Activated T-cell treated with anti-CD3 and anti-CD28 coated beads, Interleukin-2, amount 50 U/mL, for 48 hours (primary cell): Measurements from ENCODE around the gene MFN2.

ENCODE experiments used
- DNase-seq, 2 experiments: peaks; one replicate each; pipeline ENCODE4 v3.0.0-alpha.2; 2020

Gene MFN2

GRCh38 chr1:11960715-11961114 is 19.5 kb upstream of the MFN2 start:
- no peak for DNase-seq

DNA sequence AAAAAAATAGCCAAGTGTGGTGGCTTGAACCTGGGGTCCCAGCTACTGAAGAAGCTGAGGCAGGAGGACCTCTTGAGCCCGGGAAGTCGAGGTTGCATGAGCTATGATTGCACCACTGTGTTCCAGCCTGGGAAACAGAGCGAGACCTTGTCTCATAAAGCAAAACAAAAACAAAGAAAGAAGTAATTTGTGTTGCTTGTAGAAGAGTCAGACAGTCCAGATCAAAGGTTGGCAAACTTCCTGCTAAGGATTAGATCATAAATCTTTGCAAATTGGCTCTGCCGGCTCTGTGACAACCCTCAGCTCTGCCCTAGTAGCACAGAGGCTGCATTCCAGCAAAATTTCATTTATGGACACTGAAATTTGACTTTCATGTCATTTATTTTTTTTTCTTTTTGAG is 19.0 kb upstream of the MFN2 start:
- DNase-seq = no peak

DNA sequence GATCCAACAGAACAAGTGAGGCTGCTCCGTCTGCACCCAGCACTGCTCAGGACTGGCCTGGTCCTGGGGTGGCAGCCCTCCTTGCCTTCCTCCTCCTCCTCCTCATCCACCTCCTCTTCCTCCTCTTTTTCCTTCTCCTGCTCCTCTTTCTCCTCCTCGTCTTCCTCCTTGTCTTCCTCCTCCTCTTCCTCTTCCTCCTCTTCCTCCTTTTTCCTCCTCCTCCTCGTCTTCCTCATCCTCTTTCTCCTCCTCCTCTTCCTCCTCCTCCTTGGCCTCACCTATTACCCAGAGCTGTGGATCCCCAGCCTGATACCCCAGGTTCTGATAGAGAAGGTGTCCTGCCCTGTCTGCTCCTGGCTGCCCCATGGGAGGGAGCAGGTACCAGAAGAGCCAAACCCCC is 16.6 kb upstream of the MFN2 start:
- no peak for DNase-seq

DNA sequence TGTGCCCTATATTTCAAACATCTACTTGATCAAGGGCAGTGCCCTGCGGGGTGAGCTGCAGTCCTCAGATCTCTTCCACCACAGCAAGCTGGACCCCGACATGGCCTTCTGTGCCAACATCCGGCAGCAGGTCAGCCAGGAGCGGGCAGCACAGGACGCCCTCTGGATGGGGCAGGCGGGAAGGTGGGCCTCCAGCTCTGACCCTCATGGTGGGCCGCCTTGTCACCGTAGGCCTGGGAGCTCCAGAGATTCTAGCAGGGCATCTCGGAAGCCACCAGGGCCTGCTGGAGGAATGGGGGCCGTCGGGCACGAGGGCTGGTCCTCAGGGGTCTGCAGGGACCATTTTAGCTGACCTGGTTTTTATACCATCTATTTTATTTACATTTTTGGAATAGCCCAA is 15.6 kb upstream of the MFN2 start:
- no peak for DNase-seq

DNA sequence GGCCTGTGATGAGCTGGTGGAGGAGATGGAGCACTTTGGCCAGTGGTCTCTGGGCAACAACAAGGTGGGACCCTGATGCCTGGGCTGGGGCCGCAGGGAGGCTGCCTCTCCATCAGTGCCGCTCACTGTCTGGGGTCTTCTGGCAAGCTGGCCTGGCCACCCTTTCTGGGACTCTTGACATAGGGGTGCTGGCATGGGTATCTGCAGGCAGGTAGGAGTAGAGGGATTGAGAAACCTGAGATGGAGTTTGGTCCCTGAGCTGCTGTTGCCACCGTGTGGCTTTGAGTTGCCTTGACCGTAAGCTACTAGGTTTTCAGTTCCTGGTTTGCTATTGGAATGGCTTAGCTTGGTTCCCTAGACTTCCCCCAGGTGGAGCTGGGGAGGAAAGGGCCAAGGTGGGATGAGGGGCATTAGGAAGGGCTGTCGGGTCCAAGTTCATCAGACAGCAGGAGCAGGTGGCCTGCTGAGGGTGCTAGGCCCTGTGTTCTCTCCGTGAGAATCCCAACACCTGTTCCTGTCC is 13.2 kb upstream of the MFN2 start:
- DNase-seq = no peak

DNA sequence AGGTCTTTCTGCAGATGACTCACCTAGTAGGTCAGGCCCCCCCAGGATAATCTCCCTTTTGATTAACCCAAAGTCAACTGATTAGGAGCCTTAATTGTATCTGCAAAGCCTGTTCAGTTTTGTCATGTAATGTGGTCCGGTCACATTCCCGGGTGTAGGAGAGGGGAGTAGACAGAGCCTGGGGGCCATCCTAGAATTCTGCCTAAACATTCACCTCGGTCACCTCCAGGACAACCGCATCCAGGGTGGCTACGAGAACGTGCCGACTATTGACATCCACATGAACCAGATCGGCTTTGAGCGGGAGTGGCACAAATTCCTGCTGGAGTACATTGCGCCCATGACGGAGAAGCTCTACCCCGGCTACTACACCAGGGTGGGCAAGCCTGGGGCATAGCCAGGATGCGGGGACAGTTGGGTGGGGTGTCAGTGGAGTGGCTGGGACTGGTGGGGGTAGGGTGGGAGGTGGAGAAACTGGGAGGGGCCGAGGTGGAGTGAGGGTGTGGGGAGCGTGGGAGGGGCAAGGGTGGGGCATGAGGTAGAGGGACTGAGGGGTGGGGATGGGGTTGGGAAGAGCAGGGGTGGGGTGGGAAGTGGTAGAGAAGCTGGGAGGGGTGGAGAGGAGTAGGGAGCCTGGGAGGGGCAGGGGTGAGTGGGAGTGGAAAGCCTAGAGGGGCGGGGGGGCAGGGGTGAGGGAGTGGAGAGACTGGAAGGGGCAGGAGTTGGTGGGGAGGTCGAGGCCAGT is 9.6 kb upstream of the MFN2 start:
- DNase-seq = no peak

- no peak for DNase-seq
Observed at GRCh38 chr1:11977625-11978024, 2.6 kb upstream of the MFN2 start.

- DNase-seq = no peak
Observed at GRCh38 chr1:11978301-11978700, 1.9 kb upstream of the MFN2 start.

GRCh38 chr1:11979028-11979850 is 1.0 kb upstream of the MFN2 start:
- DNase-seq = no peak

- DNase-seq = no peak
Observed at GRCh38 chr1:11980676-11980972, 380 bp downstream of the MFN2 start.

- DNase-seq = no peak
Observed at GRCh38 chr1:11981378-11982009, 1.2 kb downstream of the MFN2 start.

GRCh38 chr1:11982010-11982392 is 1.8 kb downstream of the MFN2 start:
- no peak for DNase-seq

DNA sequence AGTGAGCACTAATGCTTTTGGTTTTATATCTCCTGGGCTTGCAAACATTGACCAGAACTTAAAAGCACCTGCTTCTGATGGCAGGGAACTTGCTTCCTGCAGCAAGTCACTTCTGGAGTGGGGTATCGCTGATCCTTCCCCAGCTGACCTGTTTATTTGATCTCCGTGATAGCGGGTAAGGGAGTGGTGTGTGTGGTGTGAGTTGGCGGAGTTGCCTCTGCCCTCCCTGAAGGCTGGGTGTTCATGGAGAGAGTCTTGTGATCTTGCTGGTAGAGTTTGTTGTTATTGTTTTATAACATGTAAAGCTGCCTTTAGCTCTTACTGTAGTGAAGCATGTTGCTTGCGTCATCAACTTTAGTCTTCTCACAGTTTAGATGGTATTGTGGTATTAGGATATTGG is 3.9 kb downstream of the MFN2 start:
- DNase-seq = no peak

DNA sequence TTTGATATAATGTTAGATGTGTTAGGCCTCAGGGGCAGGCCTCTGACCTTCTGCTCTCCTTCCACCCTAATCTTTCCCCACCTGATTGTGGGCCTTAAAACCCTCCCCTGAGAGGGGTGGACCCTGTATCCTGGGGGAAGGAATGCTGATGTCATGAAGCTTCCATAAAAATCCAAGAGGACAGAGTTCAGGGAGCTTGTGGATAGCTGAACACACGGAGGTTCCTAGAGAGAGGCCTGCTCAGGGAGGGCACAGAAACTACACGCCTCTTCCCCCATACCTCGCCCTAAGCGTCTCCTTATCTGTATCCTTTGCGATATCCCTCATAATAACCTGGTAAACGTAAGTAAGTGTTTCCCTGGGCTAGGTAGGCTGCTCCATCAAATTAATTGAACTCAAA is 4.3 kb downstream of the MFN2 start:
- DNase-seq = no peak

GRCh38 chr1:11985171-11985570 is 4.9 kb downstream of the MFN2 start:
- DNase-seq = no peak

DNA sequence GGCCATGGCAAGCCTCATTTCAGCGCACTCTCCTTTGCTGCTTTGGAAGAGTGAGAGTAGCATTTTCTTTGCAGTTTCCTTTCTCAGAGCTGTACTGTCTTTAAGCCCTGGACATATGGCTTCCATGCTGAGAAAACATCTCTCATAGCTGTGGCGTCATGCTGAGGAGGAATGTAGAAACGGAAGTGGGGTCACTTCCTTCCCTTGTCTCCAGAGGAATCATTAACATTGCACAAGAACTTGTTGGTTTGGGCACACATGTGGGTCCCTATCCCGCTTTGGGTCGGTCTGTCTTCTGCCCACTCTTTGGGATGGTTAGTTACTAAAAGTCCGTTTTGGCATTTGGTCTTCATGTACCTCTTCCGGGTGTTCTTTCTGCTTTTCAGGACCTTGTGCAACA is 5.6 kb downstream of the MFN2 start:
- DNase-seq = no peak

- no peak for DNase-seq
Observed at GRCh38 chr1:11989669-11990068, 9.4 kb downstream of the MFN2 start.

DNA sequence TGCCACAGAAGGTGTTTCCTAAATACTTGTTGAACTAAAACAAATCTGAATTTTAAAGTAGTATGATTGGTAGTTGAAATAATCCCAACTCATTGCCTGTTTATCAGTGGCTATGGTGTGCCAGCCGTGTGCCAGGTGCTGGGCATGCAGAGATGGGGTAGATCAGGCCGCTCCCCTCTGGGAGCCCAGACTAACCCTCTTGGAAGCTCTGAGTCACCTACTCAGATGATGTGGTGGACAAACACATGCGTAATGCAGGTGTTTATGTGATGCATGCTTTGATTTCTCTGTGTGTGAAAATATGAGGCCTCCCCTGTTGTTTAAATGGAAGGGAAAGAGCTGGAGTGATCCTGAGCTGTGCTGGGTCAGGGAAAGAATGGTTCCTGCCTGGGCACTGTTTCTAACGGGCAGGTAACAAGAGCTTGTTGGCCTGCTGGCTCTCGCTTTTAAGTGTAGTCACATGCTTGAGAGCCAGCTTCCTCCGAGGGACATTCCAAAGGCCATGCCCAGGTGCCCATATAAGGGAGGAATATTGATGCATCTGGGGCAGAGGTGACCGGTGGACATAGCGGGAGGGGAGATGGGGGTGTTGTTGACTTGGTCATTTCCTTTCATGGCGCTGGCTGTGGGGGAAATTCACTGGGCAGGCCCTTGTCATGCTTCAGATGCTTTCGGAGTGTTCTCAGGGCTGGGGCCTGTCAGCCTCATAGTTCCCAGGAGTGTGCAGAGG is 10.2 kb downstream of the MFN2 start:
- DNase-seq = no peak

DNA sequence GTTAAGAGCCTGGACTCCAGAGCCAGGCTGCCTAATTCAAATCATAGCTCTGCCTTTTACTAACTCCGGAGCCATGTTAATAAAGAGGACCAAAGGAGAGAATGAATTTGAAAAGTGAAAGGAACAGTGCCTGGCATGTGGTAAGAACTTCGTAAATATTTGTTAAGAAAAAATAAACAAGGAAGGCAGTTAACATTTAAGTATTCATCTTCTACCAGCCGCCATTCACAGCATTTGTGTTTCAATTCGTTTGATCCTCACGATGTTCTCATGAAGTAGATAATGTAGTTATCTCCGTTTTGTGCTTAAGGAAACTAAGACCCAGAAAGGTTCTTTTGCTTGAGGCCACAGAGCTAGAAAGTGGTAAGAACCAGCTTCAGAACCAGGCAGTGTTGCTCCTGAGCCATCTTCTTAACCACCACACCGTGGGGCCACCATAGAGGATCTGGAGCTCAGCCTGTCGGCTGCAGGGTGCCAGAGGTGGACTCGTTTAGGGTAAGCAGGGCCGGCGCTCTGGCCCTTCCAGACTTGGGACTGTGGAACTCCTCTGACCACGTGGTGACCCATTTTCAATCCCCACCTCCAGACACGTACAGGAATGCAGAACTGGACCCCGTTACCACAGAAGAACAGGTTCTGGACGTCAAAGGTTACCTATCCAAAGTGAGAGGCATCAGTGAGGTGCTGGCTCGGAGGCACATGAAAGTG is 11.9 kb downstream of the MFN2 start:
- DNase-seq = no peak

GRCh38 chr1:11997081-11997850 is 17.0 kb downstream of the MFN2 start:
- no peak for DNase-seq

DNA sequence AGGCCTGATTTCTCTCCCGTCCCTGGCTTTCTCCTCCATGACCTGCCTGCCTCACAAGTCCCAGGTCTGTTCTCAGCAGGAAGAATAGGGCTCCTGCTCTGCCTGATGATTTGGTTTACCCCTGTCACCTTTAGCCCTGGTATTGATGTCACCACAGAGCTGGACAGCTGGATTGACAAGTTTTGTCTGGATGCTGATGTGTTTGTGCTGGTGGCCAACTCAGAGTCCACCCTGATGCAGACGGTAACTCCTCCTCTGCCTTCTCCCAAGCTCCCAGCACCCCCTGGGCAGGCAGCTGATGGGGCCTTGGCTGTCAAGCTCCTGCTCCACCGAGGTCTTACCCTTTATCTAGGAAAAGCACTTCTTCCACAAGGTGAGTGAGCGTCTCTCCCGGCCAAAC is 18.4 kb downstream of the MFN2 start:
- no peak for DNase-seq

GRCh38 chr1:11999236-11999635 is 19.0 kb downstream of the MFN2 start:
- DNase-seq = no peak
